CD14-positive monocyte (primary cell): Measurements from ENCODE around the gene PIP. TPM values are rescaled to one million over a fixed set of nuclear protein-coding genes. Genes with fewer than 3 reads are reported as not detected.
"Not testable (repeated sequence)": the region's sequence is repeated elsewhere in the genome, so short reads cannot be mapped to it uniquely, and the experiment has no call there.

Experiments used
- DNase-seq, 3 donors: peaks; one replicate each; pipeline ENCODE4 v3.0.0-alpha.2; 2011 to 2022
- H2AFZ ChIP-seq: 2 replicates; pipeline ENCODE4 v1.6.0; 2012; ENCODE audit warnings: mild to moderate bottlenecking, low read depth, low read length, inconsistent platforms; ENCODE audit not compliant: insufficient read depth, poor library complexity, severe bottlenecking
- H3K27ac ChIP-seq, 2 donors: 1 replicate in 1 of 2; 2 replicates in 1 of 2; pipeline ENCODE4 v1.5.1; 2012 to 2013; ENCODE audit warnings: low read length in 2 of 2, control low read depth in 1 of 2, inconsistent platforms in 1 of 2, low read depth in 1 of 2, mild to moderate bottlenecking in 1 of 2
- H3K27me3 ChIP-seq, 2 donors: one replicate each; pipeline versions ENCODE4 v1.6.0 to v1.6.1; 2011 to 2013; ENCODE audit warnings: low read length in 2 of 2; ENCODE audit not compliant: control insufficient read depth in 2 of 2, insufficient read depth in 2 of 2
- H3K36me3 ChIP-seq, 2 donors: replicated peaks in 1 of 2; 1 replicate in 1 of 2; 2 replicates in 1 of 2; pipeline versions ENCODE4 v1.5.1 to v1.6.1; 2012 to 2013; ENCODE audit warnings: low read length in 2 of 2, control low read depth in 1 of 2, inconsistent platforms in 1 of 2, mild to moderate bottlenecking in 1 of 2; ENCODE audit not compliant: insufficient read depth in 2 of 2, control insufficient read depth in 1 of 2
- H3K4me1 ChIP-seq, 2 donors: 1 replicate in 1 of 2; 2 replicates in 1 of 2; pipeline versions ENCODE4 v1.5.1 to v1.6.1; 2012 to 2013; ENCODE audit warnings: low read length in 2 of 2, control low read depth in 1 of 2, inconsistent platforms in 1 of 2, mild to moderate bottlenecking in 1 of 2, moderate library complexity in 1 of 2; ENCODE audit not compliant: insufficient read depth in 2 of 2, control insufficient read depth in 1 of 2
- H3K4me2 ChIP-seq: replicated peaks from 2 replicates; pipeline ENCODE3; 2012; ENCODE audit warnings: low read length, moderate library complexity, mild to moderate bottlenecking; ENCODE audit not compliant: poor library complexity, severe bottlenecking; ENCODE audit errors: extremely low read depth
- H3K4me3 ChIP-seq, 3 experiments: fragments of 200-600 bp in 1 of 3; sonication (generic) in 1 of 3; replicated peaks in 1 of 3; 1 replicate in 2 of 3; 2 replicates in 1 of 3; pipeline ENCODE4 v1.5.1; 2011 to 2013; ENCODE audit warnings: low read length in 3 of 3, mild to moderate bottlenecking in 3 of 3, control low read depth in 2 of 3, low read depth in 2 of 3, inconsistent platforms in 1 of 3, moderate library complexity in 1 of 3
- H3K79me2 ChIP-seq: 2 replicates; pipeline ENCODE4 v1.6.0; 2012; ENCODE audit warnings: mild to moderate bottlenecking, control low read depth, inconsistent platforms, low read length, moderate library complexity; ENCODE audit not compliant: insufficient read depth
- H3K9ac ChIP-seq: 2 replicates; pipeline ENCODE4 v1.6.0; 2017; ENCODE audit warnings: low read length, mild to moderate bottlenecking; ENCODE audit not compliant: insufficient read depth, poor library complexity, severe bottlenecking
- H3K9me3 ChIP-seq, 2 donors: replicated peaks in 1 of 2; 1 replicate in 1 of 2; 2 replicates in 1 of 2; pipeline versions ENCODE4 v1.5.1 to v1.6.1; 2012 to 2013; ENCODE audit warnings: low read length in 2 of 2, control low read depth in 1 of 2; ENCODE audit not compliant: control insufficient read depth in 1 of 2, insufficient read depth in 1 of 2
- H4K20me1 ChIP-seq: 2 replicates; pipeline ENCODE4 v1.6.0; 2012; ENCODE audit warnings: mild to moderate bottlenecking, low read length, control low read depth, moderate library complexity; ENCODE audit not compliant: insufficient read depth
- H3K27ac Mint-ChIP-seq, 7 donors: one replicate each; pipeline ENCODE4 v1.8.0; 2020; ENCODE audit warnings: mild to moderate bottlenecking in 7 of 7, mixed read lengths in 7 of 7, moderate library complexity in 6 of 7, inconsistent platforms in 2 of 7
- H3K27me3 Mint-ChIP-seq, 3 donors: one replicate each; pipeline ENCODE4 v1.8.0; 2021 to 2022; ENCODE audit warnings: low read depth in 3 of 3, mild to moderate bottlenecking in 3 of 3, mixed read lengths in 3 of 3, moderate library complexity in 3 of 3, inconsistent platforms in 1 of 3
- H3K36me3 Mint-ChIP-seq, 2 donors: one replicate each; pipeline ENCODE4 v1.8.0; 2020; ENCODE audit warnings: mixed read lengths in 2 of 2, inconsistent platforms in 1 of 2, mild to moderate bottlenecking in 1 of 2
- H3K4me1 Mint-ChIP-seq: one replicate; pipeline ENCODE4 v1.8.0; 2020; ENCODE audit warnings: mild to moderate bottlenecking, mixed read lengths
- H3K4me3 Mint-ChIP-seq, 2 donors: one replicate each; pipeline ENCODE4 v1.8.0; 2020; ENCODE audit warnings: mild to moderate bottlenecking in 2 of 2, mixed read lengths in 2 of 2, moderate library complexity in 1 of 2
- H3K9me3 Mint-ChIP-seq, 7 donors: one replicate each; pipeline ENCODE4 v1.8.0; 2020 to 2022; ENCODE audit warnings: mixed read lengths in 7 of 7, mild to moderate bottlenecking in 6 of 7, moderate library complexity in 6 of 7, inconsistent platforms in 2 of 7
- CTCF ChIP-seq: fragments of 200-600 bp; IDR thresholded peaks from one replicate; pipeline ENCODE4 v1.8.0; 2022; ENCODE audit warnings: antibody characterized with exemption, mild to moderate bottlenecking
- WGBS: methylation state at CpG from one replicate; pipeline ENCODE4 v1.1.5; 2013; ENCODE audit warnings: missing lambda C conversion rate; ENCODE audit not compliant: insufficient coverage; 5-methylcytosine and 5-hydroxymethylcytosine counted together
- intact Hi-C, 2 donors: fragments of 100-400 bp; cut with micrococcal nuclease; formaldehyde crosslinking; loops; one replicate each; pipeline versions ENCODE4 v1.15.0 to v1.15.1; 2023
- polyA minus RNA-seq: library from RNA; depleted of rRNA, polyadenylated mRNA; stranded (reverse); fragments of >200 nt; gene quantifications from 2 replicates; pipeline ENCODE4 v1.2.3, GENCODE V29; 2012
- polyA plus RNA-seq, 3 donors: library from polyadenylated mRNA; depleted of rRNA in 1 of 3; unstranded in 2 of 3; stranded (reverse) in 1 of 3; fragments of 300-500 nt in 2 of 3; fragments of >200 nt in 1 of 3; fragmentation: Illumina TruSeq in 2 of 3; gene quantifications; 1 replicate in 2 of 3; 2 replicates in 1 of 3; pipeline ENCODE4 v1.2.3, GENCODE V29; 2012 to 2021
- total RNA-seq, 12 experiments: library from RNA in 1 of 12; stranded (reverse) in 1 of 12; fragments of 120-200 nt in 1 of 12; gene quantifications; one replicate each; pipeline ENCODE4 v1.2.4 and lab custom pipeline; 2013 to 2026; ENCODE audit warnings: mixed read lengths in 6 of 12, inconsistent platforms in 1 of 12

The PIP gene
- total RNA-seq (2013): not detected
- polyA plus RNA-seq: not detected
- not detected in 2 replicates for polyA minus RNA-seq
- 0 to 0.30 (median 0) reads per million in 11 experiments for total RNA-seq (lab: John Stamatoyannopoulos, UW)

GRCh38 chr7:143131781-143132180 lies at the start of gene PIP:
Gene PIP (plus strand): TSS chr7:143132077. CDS start chr7:143132117, 40 bp downstream.
- H3K4me3 ChIP-seq: no peak within 1 kb of the TSS
- no peaks in the 10 kb centered on the region for H4K20me1 ChIP-seq
- DNase-seq: no peak
- no peaks in the 10 kb centered on the region for H3K36me3 Mint-ChIP-seq
- peaks cover 0 to 5% (median 5%) of the 10 kb centered on the region in 3 donors for H3K27me3 Mint-ChIP-seq
- no peak within 1 kb of the TSS for H3K27ac ChIP-seq
- H3K4me1 ChIP-seq: peaks cover 23 to 27% of the 10 kb centered on the region in 2 donors
- no peak within 1 kb of the TSS for H3K4me2 ChIP-seq
- no peak within 1 kb of the TSS for H3K27ac Mint-ChIP-seq
- peaks cover 0 to 3% (median 2%) of the 10 kb centered on the region in 7 donors for H3K9me3 Mint-ChIP-seq
- peaks cover 27% of the 10 kb centered on the region for H3K4me1 Mint-ChIP-seq
- no peaks in the 10 kb centered on the region for H3K79me2 ChIP-seq
- no peaks in the 10 kb centered on the region for H3K36me3 ChIP-seq
- peaks cover 0 to 3% of the 10 kb centered on the region in 2 donors for H3K27me3 ChIP-seq
- no peak for TF ChIP-seq CTCF
- no peak within 1 kb of the TSS for H3K9ac ChIP-seq
- no peak within 1 kb of the TSS for H2AFZ ChIP-seq
- intact Hi-C loops: no loop called here
- no peaks in the 10 kb centered on the region for H3K9me3 ChIP-seq
- 88% methylated on average over 1 of the region's 4 CpGs for WGBS
- H3K4me3 Mint-ChIP-seq: peak within 1 kb of the TSS in 1 of 2 donors; percentile 14

GRCh38 chr7:143085109-143085508 lies 46.8 kb upstream of the PIP start:
- Histone ChIP-seq H4K20me1 (no peaks in the 10 kb centered on the region), H3K27ac (no peak overlapping the region), H3K4me3 (no peak overlapping the region), H3K4me1 (peaks cover 7 to 13% of the 10 kb centered on the region in 2 donors), H3K4me2 (no peak overlapping the region), H2AFZ (no peak overlapping the region), H3K36me3 (no peaks in the 10 kb centered on the region), H3K9ac (no peak overlapping the region), H3K27me3 (no peaks in the 10 kb centered on the region), H3K79me2 (no peaks in the 10 kb centered on the region), H3K9me3 (peaks cover 0 to 10% of the 10 kb centered on the region in 2 donors)
- no peak for TF ChIP-seq CTCF
- Mint-ChIP-seq H3K4me1 (peaks cover 16% of the 10 kb centered on the region), H3K4me3 (no peak overlapping the region), H3K27ac (peak overlapping the region in 1 of 7 donors; percentile 24), H3K27me3 (peaks cover 0 to 6% (median 1%) of the 10 kb centered on the region in 3 donors), H3K9me3 (peaks cover 28 to 51% (median 36%) of the 10 kb centered on the region in 7 donors), H3K36me3 (no peaks in the 10 kb centered on the region)
- intact Hi-C loops: no loop called here
- no CpG with 5 or more reads among the region's 1 CpG for WGBS
- peak in 1 of 3 donors; percentile 10 for DNase-seq

- H3K79me2 ChIP-seq, intact Hi-C loops, H3K27me3 Mint-ChIP-seq, H3K4me3 Mint-ChIP-seq, H3K4me2 ChIP-seq, H3K36me3 ChIP-seq, H2AFZ ChIP-seq, H3K27ac Mint-ChIP-seq, H3K4me3 ChIP-seq, H3K9ac ChIP-seq, H4K20me1 ChIP-seq, H3K27ac ChIP-seq, DNase-seq, H3K36me3 Mint-ChIP-seq, H3K27me3 ChIP-seq: not testable (repeated sequence)
- no CpG with 5 or more reads among the region's 3 CpGs for WGBS
- Histone ChIP-seq H3K9me3 (peaks cover 0 to 10% of the 10 kb centered on the region in 2 donors), H3K4me1 (peaks cover 7 to 13% of the 10 kb centered on the region in 2 donors)
- Mint-ChIP-seq H3K4me1 (peaks cover 16% of the 10 kb centered on the region), H3K9me3 (peaks cover 28 to 53% (median 36%) of the 10 kb centered on the region in 7 donors)
Measured at GRCh38 chr7:143085610-143086009, 46.3 kb upstream of the PIP start.
